ENCODE results near the gene RSAD1.

The RSAD1 gene

DNA sequence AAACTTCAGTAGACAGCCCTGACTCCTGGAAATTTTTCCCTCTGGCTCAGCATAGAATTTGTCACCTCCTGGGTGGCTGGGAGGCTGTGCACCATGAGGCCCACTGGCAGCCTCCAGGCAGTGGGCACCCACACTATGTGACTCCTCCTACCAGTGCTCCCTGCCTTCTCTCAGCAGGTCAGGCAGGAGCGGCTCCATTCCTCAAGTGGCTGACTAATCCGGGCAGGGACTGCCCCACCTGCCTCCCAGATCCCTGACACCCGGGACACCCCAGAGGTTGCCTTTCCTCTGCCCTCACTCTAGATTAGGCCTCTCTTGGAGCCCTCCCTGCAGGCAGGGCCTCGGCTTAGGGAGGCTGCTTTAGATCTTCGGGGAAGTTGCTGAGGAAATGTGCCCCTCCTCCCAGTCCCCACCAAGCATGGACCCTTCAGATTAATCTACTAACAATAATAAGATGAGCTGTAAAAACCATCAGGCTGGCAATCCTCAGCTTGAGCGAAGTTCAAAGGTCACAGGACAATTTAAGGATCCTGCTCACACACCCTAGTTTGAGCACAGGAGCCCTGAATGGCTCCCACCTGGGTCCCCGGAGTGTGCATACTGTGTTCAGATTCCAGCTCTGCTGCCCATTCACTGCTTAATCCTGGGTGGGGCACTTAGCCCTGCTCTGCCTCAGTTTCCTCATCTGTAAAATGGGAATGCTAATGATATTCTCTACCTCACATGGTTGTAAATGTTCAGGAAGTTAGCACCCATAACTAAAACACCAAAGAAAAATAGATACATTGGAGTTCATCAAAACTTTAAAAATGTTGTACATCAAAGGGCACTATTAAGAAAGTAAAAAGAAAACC lies 19.6 kb downstream of the RSAD1 start:
- DNase-seq: no peak

DNA sequence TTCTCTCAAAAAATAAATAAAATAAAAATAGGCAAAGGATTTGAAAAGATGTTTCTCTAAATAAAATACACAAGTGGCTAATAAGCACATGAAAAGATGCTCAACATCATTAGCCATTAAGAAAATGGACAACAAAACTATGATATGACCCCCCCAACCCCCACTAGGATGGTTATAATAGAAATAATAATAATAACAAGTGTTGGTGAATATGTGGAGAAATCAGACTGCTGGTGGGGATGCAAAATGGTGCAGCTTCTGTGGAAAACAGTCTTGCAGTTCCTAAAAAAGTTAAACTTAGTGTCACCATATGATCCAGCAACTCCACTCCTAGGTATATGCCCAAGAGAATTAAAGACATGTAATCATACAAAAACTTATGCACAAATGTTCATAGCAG lies 20.6 kb downstream of the RSAD1 start:
- DNase-seq: no peak

DNA sequence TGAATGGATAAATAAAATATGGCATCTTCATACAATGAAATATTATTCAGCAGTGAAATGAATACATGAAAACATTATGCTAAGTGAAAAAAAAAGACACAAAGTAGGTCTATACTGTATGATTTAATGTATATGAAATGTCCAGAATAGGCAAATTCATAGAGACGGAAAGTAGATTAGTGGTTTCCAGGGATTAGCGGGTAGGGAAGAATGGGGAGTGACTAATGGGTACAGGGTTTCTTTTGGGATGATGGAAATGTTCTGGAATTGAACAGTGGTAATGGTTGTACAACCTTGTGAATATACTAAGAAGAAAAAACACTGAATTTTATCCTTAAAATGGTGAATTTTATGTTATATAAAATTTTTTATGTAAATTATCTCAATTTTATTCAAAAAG lies 21.1 kb downstream of the RSAD1 start:
- DNase-seq: no peak

DNA sequence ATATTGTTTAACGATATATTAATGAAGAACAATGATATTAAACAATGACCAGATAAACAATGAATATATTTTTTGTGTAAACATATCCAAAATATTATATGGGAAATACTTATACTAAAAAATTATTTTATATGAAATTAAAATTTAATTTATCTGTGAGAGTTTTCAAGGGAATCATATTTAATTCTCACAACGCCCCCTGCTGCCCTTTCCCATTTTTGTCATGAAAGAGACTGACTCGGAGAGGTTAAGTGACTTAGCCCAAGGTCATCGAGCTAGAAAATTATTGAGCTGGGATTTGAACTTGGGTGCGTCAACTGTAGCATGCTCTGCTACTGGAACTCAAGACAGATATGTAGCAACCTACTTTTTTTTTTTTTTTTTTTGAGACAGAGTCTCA lies 22.4 kb downstream of the RSAD1 start:
- peak; percentile 14 to 34 for DNase-seq

DNA sequence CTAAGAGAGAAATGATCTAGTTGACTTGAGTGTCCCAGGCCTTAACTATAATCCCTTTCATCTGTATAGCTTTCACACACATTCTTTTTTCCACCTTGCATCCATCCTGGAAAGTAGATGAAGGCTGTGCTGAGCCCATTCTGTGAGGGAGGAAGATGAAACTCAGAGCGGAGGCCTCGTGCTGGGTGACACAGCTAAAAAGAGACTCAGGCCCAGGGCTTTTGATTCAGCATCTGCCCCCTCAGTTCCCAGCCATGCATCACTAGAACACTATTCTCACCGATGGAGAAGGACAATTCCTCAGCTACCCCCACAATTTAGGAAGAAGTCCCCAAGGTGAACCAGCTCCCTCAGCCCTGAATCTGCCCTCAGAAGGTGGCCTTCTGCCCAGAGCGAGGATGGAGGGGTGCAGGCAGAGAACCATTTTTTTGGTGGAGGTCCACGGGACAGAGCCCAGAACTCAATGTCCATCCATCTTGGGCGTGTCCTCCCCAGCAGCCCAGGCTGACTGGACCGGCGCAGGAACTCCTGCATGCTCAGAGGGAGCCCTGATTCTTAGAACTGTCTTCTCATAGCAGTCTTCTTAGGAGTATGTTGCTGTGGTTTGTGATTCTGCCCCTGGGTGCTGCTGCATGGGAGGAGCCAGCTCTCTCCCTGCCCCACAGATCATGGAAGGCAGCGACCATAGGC lies 23.8 kb downstream of the RSAD1 start:
- no peak for DNase-seq

DNA sequence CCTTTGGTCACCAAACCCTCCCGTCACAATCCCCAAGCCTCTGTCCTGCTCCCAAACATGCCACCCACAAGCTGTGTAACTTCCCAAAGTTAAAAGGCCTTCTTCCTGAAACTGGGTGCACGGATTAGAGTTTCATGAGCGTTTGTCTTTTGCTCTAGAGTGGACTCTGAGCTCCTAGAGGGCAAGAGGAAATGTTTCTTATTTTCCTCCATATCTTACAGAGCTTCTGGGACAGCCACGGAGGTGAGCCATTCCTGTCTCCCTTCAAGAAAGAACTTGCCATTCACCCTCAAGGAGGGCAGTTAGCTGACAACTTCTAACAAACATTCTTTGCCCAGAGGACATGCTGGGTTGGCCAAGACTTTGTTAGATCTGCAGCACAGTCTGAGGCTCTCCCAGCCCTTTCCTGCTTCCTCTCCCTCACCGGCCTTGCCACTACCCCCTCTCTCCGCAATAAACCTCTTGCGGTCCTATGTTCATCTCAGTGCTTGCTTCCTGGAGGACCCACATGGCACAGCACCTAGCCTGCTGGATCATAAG lies 27.0 kb downstream of the RSAD1 start:
- DNase-seq: no peak

DNA sequence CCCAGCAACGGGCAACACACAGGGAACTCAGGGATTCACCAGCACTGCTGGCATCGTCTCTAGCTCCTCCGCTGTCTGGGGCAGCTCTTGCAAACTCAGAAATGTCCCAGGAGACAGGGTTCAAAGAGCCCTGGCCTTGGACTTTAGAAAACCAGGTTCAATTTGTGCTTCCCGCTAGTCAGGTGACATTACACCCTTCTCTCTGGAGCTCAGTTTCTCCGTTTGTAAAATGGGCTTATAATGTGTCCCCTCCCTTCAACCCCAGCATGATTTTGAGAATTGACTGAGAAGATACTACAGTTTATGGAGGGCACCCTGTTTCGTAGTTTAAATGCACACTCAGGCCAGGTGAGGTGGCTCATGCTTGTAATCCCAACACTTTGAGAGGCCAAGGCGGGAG lies 27.6 kb downstream of the RSAD1 start:
- DNase-seq: no peak

DNA sequence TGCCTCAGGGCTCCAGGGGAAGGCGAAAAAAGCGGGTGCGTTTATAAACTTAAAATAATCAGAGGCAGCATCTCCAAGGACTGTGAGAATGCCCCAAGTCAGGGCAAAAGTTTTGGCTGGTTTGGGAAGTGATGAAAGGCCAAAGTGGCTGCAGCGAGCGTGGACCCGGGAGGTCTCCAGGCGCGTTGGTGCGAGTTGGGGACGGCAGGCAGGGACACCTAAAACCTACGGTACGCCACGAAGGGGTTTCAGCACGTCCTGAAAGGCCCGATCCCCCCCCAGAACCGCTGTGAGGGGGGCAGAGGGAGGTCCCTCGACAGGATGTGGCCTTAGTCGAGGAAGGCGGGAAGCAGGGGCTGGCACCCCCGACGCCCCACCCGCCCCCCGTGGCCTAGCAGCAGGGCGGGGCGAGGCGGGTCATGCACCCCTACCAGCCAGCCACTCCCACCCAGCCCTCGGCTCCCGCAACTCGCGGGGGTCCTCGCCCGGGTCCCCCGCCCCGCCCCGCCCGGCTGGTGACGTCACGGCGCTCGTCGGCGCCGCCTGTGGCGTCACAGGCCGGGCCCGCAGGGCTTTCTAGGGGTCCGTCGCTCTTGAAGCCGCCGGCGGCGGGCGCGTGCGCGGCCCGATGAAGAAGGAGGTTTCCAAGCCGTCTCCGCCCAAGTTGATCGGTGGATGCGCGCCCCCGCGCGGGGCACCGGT lies 29.4 kb downstream of the RSAD1 start, which contains the start of gene MYCBPAP:
Gene MYCBPAP, plus strand, starts transcription at position 569 of the 702 bp plus-strand sequence. CDS start 236 bp downstream, outside the sequence.
- DNase-seq: peak; percentile 67 to 81

DNA sequence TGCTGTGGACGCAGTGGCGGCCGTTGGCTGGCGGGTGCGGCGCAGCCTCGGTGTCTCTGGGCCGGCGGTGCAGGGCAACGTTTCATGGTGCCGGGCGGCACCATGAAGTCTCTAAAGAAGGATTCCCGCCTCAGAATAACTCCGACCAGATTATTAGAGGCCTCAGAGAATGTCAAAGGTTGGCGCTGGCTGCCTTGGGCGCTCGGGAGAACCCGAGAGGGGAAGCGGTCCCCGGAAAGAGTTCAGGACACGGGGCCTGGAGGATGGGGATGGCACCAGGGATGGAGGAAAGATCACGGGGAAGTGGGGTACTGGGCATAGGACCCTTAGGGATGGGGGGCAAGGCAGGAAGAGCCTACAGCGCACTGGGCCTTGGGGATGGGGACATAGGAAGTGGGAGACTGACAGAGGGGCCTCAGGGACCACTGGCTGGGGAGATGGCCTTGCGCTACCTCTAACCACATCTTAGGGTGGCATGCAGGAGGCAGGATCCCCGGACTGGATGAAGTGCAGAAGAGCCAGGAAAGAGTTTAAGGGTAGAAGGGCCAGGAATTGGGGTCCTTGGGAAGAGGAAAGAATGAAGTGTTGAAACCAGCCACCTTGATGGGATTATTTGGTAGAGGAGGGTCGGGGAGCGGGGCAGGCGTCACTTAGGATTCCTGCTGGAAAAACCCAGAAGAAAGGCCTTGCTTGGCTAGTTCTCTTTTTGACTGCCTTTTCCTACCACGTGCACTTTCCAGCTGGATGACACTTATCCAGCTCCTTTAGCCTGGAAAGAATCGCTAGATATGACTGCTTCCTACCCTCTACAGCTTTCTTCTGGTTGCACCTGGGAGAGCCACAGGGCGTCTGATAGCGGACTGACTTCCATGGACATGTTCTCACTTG lies 30.2 kb downstream of the RSAD1 start:
- DNase-seq: no peak

DNA sequence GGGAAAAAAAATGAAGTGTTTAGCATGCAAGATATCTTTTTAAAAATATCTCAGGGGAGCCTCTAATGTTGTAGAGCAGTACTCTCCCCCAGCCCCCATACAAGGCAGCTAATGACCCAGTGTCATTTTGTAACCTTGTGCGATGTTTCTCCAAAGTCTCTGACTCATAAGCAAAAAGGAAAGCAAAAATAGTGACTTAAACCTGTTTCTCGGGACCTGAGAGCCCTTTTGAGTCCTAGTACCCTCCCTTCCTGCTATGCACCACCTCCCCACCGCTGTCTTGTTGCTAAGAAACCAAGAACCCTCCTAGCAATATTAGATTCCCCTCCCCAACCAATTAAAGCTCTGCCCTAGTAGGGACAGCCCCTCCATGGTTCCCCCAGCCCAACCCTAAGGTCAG lies 32.4 kb downstream of the RSAD1 start:
- no peak for DNase-seq

DNA sequence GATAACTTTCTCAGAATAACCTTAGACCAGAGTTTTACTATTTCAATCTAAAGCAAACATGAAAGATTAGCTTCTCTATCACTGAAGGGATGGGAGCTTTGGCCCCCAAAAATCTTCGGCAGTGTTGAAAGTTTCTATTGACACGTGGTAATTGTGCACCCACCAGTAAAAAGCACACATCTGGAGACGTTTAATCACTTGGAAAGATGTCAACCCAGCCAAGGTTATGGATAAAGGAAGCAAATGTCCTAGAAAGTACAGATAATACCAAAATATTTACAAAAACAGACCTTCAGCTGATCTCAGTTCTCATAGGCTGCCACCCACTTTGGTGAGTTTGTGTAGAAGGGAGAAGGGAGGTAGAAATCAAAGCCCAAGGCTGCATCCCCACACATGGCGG lies 34.8 kb downstream of the RSAD1 start:
- no peak for DNase-seq

DNA sequence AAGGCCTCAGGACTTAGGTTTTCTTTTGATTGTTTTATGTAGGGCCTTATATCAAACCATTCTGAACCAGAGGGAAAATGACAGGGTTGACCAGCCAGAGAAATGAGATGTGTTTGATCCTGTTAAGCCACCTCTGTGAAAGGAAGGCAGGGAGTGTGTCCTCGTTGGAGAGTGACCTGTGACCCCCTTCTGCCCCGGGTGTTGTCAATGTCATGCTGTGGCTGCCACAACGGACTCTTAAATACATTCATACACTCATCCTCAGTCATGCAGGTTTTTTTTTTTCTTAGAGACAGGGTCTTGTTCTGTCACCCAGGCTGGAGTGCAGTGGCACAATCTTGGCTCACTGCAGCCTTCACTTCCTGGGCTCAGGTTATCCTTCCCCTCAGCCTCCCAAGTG lies 35.7 kb downstream of the RSAD1 start:
- no peak for DNase-seq

DNA sequence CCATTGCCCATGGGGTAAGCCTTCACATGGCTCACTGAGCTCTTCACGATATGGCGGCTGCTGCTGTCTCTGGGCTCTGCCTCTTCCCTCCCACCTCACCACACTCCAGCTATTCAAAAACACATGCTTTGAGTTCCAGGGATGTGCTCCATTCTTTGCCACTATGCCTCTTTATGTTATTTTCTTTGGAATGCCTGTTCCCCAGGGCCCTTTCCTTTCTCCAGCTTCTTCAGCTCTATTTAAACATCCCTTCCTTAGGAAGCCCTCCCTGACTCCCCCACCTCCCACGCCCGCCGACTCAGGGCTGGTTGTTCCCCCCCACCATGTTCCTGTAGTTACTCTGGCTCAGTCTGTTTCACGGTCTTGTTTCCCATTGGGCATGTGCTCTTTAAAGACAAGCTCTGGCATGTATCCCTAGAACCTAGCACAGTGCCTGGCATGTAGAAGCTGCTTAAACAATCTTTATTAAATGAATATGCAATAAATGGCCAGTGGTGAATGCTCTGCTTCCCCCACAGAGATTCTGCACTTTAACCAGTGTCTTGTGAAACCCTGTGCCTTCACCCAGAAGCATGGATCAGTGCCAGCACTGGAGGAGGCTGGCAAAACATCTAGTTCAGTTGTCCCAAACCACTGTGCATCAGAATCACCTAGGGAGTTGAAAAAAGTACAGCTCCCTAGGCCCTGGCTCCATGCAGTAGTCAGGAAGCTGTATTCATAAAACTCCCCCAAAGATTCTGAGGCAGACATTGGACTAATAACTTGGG lies 36.5 kb downstream of the RSAD1 start:
- no peak for DNase-seq

DNA sequence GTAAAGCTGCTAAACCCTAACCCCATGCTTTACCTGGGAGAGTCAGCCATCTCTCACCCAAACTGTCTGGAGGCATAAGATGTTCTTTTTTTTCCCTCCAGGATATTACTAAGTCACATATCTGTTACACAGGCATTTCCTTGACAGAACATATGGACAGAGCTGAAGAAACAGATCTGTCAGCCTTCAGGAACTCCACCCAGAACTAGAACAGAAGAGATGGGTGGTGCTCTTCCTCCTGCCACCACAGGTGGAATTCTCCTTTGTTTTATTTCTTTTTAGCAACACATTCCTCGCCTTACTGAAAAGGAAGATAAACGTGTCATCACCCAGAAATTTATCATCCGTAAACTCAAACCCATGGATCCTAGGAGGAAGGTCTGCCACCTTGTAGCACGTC lies 38.4 kb downstream of the RSAD1 start:
- DNase-seq: no peak

DNA sequence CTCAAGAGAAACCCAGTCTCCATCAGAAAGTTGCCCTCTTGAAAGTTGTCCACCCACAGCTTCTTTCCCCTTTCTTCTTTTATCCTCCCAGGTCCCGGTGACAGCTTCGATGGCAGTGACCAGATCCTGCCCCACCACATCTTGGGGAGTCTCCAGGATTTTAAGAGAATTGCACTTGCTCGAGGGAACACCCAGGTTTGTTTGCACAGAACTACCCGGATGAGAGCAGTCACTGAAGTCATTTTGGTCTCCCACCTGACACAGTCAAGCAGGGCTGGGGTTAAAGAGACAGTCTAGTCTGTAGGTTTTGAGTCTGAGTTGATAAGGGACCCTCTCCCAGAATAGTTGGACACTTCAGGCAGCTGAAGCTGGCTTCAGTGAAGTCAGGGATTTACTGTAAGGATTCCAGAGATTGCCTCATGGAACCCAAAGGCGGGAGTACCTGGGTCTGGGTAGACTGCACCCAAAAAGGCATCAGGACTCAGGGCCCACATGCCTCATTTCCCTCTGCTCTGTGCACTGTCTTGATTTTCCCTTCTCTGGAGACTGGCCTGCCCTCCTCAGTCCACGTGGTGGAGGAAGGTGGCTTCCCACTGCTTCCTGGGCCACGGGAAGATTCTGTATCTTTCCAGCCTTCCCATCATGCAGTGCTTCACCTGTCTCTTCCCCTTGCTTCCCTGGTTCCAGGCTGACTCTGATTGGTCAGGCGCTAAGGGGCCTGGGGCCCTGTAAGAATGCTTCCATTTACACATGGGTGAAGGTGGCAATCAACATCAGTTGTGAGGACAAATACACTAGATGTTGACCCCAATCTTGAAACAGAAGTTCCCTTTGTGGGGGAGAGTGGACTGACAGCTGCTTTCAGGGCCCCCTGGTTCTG lies 39.1 kb downstream of the RSAD1 start:
- no peak for DNase-seq

DNA sequence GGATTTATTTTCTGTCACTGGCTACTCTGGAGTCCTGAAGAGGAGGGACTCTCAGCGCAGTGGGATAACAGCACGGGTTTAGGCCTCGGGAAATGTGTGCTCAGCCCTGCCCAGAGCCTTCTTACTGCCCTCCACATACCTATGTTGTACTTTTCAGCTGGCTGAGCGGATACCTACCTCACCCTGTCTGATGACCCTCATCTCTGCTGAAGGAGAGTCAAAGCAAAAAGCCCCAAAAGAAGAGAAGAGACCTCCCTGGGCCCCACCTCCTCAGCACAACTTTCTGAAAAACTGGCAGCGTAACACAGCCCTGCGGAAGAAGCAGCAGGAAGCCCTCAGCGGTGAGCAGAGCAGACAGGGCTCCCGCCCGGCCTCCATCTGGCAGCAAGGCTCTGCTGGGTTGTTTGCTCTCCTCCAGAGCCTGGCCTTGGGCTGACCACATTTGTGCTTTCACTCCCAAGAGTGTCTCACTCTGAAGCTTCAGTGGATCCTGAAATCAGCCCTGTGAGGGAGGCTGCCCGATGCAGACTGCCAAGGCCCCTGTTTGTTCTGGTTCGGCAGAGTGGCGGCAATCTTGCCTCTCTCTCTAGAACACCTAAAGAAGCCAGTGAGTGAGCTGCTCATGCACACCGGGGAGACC lies 39.8 kb downstream of the RSAD1 start:
- no peak for DNase-seq

DNA sequence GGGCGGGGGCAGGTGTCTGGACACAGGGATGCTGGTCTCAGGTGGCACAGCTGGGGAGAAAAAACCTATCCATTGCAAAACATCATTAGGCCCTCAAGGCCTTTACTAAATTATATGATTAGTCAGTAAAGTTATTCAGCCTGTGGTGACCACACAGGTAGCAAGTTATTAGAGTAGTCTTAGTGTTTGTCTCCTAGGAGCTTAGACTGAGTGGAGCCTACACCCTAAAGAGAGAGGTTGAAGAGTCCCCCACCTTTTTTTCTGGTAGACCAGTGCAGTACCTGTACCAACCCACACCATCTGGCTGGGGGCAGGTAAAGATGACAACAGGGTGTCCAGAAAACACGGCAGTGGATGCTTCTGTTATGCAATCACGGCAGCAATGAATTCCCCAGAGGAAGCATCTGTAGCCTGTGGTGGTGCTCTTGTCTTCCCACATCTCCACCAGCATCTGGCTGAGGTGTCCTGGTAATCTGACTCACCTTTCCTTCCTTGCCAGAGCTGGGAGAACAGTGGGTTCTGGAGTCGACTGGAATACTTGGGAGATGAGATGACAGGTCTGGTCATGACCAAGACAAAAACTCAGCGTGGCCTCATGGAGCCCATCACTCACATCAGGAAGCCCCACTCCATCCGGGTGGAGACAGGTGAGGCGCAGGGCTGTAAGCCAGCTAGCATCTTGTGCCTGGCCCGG lies 40.6 kb downstream of the RSAD1 start:
- DNase-seq: no peak

DNA sequence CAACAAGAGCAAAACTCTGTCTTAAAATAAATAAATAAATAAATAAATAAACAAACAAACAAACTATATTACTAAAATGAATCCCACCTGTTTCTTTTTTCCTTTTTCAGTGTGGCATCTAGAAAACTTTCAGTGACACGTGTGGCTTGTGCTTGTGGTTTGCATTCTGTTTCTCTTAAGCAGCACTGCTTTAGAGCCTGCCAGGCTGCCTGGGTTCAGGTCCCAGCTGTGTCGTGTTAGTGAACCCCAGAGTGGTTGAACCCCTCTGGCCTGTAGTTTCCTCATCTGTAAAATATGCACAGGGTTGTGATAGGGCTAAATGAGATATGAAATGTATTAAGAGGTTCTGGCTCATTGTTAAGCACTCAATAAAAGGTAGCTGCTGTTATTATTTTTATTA lies 41.8 kb downstream of the RSAD1 start:
- DNase-seq: no peak

DNA sequence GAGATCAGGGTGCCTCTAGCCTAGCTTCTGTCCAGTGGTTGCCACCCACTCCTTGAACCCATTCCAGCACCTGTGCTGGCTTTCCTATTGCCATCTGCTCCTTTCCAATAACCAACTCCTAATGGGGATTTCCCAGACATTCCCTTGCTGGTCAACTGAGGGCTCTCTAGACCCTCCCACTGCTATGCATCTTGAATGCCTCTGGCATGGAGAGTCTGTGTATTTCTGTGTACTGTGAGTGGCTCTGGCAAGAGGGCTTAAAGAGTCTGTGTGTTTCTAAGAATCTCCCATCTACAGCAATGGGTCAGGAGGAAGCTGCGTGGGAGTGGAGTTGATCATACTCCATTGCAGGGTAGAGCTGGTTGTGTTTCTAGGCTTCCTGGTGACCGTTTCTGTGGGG lies 42.9 kb downstream of the RSAD1 start:
- no peak for DNase-seq
